HepG2 (cell line): ENCODE data around the gene PPP2R5E. TPM values are rescaled to one million over a fixed set of nuclear protein-coding genes. Genes with fewer than 3 reads are reported as not detected.

ENCODE experiments used
- ATAC-seq: fragments of 200-7000 bp; cut with Tn5 transposase; 3 replicates; pipeline ENCODE4 v1.9.1; 2020; ENCODE audit warnings: mild to moderate bottlenecking, moderate library complexity
- BruUV-seq: library from RNA; stranded (reverse); fragments of 400-500 nt; replicated peaks from 2 replicates; lab custom pipeline; 2021; lab: Mats Ljungman, UMichigan
- CTCF ChIA-PET: fragments of 300-600 bp; formaldehyde crosslinking; extraction: SDS; loops from one replicate; lab custom pipeline; 2021; ENCODE audit warnings: low total read pairs, inconsistent platforms, low intra/inter-chr PET ratio; lab: Yijun Ruan, JAX
- POLR2A ChIA-PET: fragments of 350-600 bp; sonication (Branson Sonifier 250); formaldehyde crosslinking; loops from one replicate; lab custom pipeline; 2020; ENCODE audit warnings: antibody characterized with exemption, inconsistent platforms; lab: Yijun Ruan, JAX
- DNase-seq: peaks from one replicate; pipeline ENCODE4 v3.0.0-alpha.2; 2015; ENCODE audit warnings: low spot score
- FAIRE-seq: peaks from 3 replicates; lab custom pipeline; 2011; peaks lifted over from hg19 to GRCh38; lab: Jason Lieb, UNC
- H2AFZ ChIP-seq: one replicate; pipeline ENCODE4 v1.6.1; 2011; ENCODE audit warnings: low read length, inconsistent platforms
- H3K27ac ChIP-seq: fragments of 300-600 bp; 3 replicates; pipeline ENCODE4 v1.8.0; 2011; ENCODE audit warnings: mixed run types, mild to moderate bottlenecking, mixed read lengths, low read length, inconsistent platforms; ENCODE audit not compliant: insufficient read depth; ENCODE audit errors: extremely low read length
- H3K27me3 ChIP-seq, 2 experiments: fragments of 200-600 bp in 1 of 2; 2 replicates in 1 of 2; 3 replicates in 1 of 2; pipeline versions ENCODE4 v1.6.0 to v1.8.0; 2011; ENCODE audit warnings: low read length in 2 of 2, mild to moderate bottlenecking in 2 of 2, moderate library complexity in 2 of 2, inconsistent platforms in 1 of 2; ENCODE audit not compliant: insufficient read depth in 2 of 2, control insufficient read depth in 1 of 2
- H3K36me3 ChIP-seq, 2 experiments: fragments of 200-600 bp in 1 of 2; replicated peaks in 1 of 2; 2 replicates in 1 of 2; 3 replicates in 1 of 2; pipeline versions ENCODE4 v1.5.1 to v1.8.0; 2011; ENCODE audit warnings: low read length in 2 of 2, inconsistent platforms in 1 of 2; ENCODE audit not compliant: insufficient read depth in 2 of 2, control insufficient read depth in 1 of 2
- H3K4me1 ChIP-seq: 2 replicates; pipeline ENCODE4 v1.5.1; 2012; ENCODE audit warnings: low read length, inconsistent platforms; ENCODE audit not compliant: insufficient read depth
- H3K4me2 ChIP-seq: 2 replicates; pipeline ENCODE4 v1.6.0; 2011; ENCODE audit warnings: low read depth, low read length, inconsistent platforms
- H3K4me3 ChIP-seq, 3 experiments: fragments of 200-600 bp in 1 of 3; sonication (generic), shearing (Covaris generic) in 1 of 3; replicated peaks in 1 of 3; 2 replicates each; pipeline ENCODE4 v1.5.1; 2011 to 2016; ENCODE audit warnings: low read length in 3 of 3, inconsistent platforms in 2 of 3, low read depth in 2 of 3, mild to moderate bottlenecking in 2 of 3, control low read depth in 1 of 3, mixed read lengths in 1 of 3; ENCODE audit not compliant: insufficient read depth in 1 of 3
- H3K79me2 ChIP-seq: one replicate; pipeline ENCODE4 v1.6.1; 2011; ENCODE audit warnings: low read length, inconsistent platforms; ENCODE audit not compliant: insufficient read depth
- H3K9ac ChIP-seq: 2 replicates; pipeline ENCODE4 v1.6.0; 2011; ENCODE audit warnings: mild to moderate bottlenecking, low read depth, low read length, inconsistent platforms; ENCODE audit not compliant: insufficient read depth
- H3K9me3 ChIP-seq: 2 replicates; pipeline ENCODE4 v1.5.1; 2012; ENCODE audit warnings: mild to moderate bottlenecking, low read length
- H4K20me1 ChIP-seq: 2 replicates; pipeline ENCODE4 v1.6.0; 2011; ENCODE audit warnings: inconsistent platforms, mild to moderate bottlenecking, low read length, moderate library complexity; ENCODE audit not compliant: insufficient read depth
- ATF5 ChIP-seq: sonication (generic); formaldehyde crosslinking; IDR thresholded peaks from 2 replicates; pipeline ENCODE4 v1.4.0; 2020; ENCODE audit warnings: mild to moderate bottlenecking, low read depth, missing genetic modification reagents
- HDAC1 ChIP-seq: sonication (generic); formaldehyde crosslinking; IDR thresholded peaks from 2 replicates; pipeline ENCODE4 v1.5.1; 2020; ENCODE audit warnings: mild to moderate bottlenecking, missing genetic modification reagents
- HHEX ChIP-seq: IDR thresholded peaks from 2 replicates; pipeline ENCODE4 v1.6.1; 2016; ENCODE audit warnings: control low read depth
- JUN ChIP-seq: sonication (generic); formaldehyde crosslinking; IDR thresholded peaks from 2 replicates; pipeline ENCODE4 v1.4.0; 2020; ENCODE audit warnings: mild to moderate bottlenecking, missing genetic modification reagents
- KDM5A ChIP-seq: fragments of 200-600 bp; sonication (generic); IDR thresholded peaks from 2 replicates; pipeline ENCODE4 v1.7.0; 2018; ENCODE audit warnings: antibody characterized with exemption, mild to moderate bottlenecking, low read length, borderline replicate concordance
- KLF11 ChIP-seq: IDR thresholded peaks from 2 replicates; pipeline ENCODE4 v1.6.1; 2016; ENCODE audit warnings: missing compliant biosample characterization
- ZMYM2 ChIP-seq: sonication (generic); formaldehyde crosslinking; IDR thresholded peaks from 2 replicates; pipeline ENCODE4 v1.8.0; 2022; ENCODE audit warnings: mild to moderate bottlenecking, missing genetic modification reagents
- ZNF101 ChIP-seq: sonication (generic); formaldehyde crosslinking; IDR thresholded peaks from 2 replicates; pipeline ENCODE4 v1.4.0; 2020; ENCODE audit warnings: mild to moderate bottlenecking, low read depth, missing genetic modification reagents, borderline replicate concordance
- ZNF572 ChIP-seq: sonication (generic); formaldehyde crosslinking; IDR thresholded peaks from 2 replicates; pipeline ENCODE4 v1.5.1; 2020; ENCODE audit warnings: mild to moderate bottlenecking, missing genetic modification reagents
- WGBS: methylation state at CpG from one replicate; pipeline ENCODE4 v1.1.6; 2017; ENCODE audit warnings: low lambda C conversion rate; 5-methylcytosine and 5-hydroxymethylcytosine counted together
- in situ Hi-C: cut with HindIII; loops from 2 replicates; pipeline ENCODE4 v1.10.0; 2017; ENCODE audit warnings: low pct_unique_long_range_greater_than_20kb; ENCODE audit not compliant: extremely low pct_ligation_motif_present
- intact Hi-C: fragments of 100-400 bp; cut with micrococcal nuclease; formaldehyde crosslinking; loops from one replicate; pipeline ENCODE4 v1.10.0; 2022; ENCODE audit not compliant: unreplicated experiment
- polyA plus RNA-seq, 8 experiments: library from polyadenylated mRNA; depleted of rRNA in 3 of 8; stranded (reverse) in 7 of 8; unstranded in 1 of 8; fragments of >200 nt; fragmentation: Illumina TruSeq in 4 of 8; extraction: Trizol in 4 of 8; gene quantifications; 2 replicates each; pipeline versions ENCODE4 v1.2.1 to v1.2.3, GENCODE V29; 2011 to 2016; ENCODE audit warnings: low read depth in 4 of 8, missing spikeins in 1 of 8, mixed read lengths in 1 of 8; ENCODE audit not compliant: insufficient read depth in 1 of 8
- total RNA-seq, 5 experiments: library from RNA; depleted of rRNA; stranded (reverse); fragments of >200 nt; fragmentation: Illumina TruSeq; extraction: Trizol; gene quantifications; 2 replicates each; pipeline ENCODE4 v1.2.3, GENCODE V29; 2016; ENCODE audit warnings: low read depth in 1 of 5
- TF ChIP-seq, protein P1 (sequence below): sonication (generic); formaldehyde crosslinking; IDR thresholded peaks from 2 replicates; pipeline ENCODE4 v1.8.1; 2023; ENCODE audit warnings: mild to moderate bottlenecking, missing genetic modification reagents

The PPP2R5E gene
- total and polyA plus RNA-seq, 2 of the 13 experiments (the other 11 are each of a cell fraction or from before 2014, with no cell fraction given) = 8.9 to 11.0 TPM

DNA sequence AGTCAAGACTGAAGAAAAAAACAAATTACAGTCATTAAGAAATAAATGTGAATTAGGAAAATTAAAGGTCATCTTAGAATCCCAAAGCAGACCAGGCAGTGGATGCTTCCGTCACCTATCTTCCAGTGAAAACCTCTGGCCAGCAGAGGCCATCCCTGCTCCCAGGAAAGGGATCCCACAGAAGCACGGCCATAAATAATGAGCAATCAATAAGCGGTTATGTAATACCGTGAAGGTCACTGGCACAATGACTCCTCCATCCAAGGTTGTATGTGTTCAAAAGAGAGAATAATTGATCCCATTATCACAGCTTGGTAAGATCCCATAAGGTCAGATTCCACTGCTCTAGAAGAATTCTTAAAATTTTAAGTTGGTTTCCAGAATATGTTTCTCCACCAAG is 85.7 kb downstream of the PPP2R5E start (continued):
- 0 out of 2 replicates have a peak, but pooled peaks have one; percentile 30 for TF ChIP-seq HHEX
- no peak for TF ChIP-seq KLF11 (CRISPR knock-in tag)
- no peak for TF ChIP-seq ZNF572
- 0 out of 2 replicates have a peak, but pooled peaks have one; percentile 38 for TF ChIP-seq HDAC1
- no peak for TF ChIP-seq ATF5 (CRISPR knock-in tag)
- TF ChIP-seq, all 625 proteins: peak for 79

DNA sequence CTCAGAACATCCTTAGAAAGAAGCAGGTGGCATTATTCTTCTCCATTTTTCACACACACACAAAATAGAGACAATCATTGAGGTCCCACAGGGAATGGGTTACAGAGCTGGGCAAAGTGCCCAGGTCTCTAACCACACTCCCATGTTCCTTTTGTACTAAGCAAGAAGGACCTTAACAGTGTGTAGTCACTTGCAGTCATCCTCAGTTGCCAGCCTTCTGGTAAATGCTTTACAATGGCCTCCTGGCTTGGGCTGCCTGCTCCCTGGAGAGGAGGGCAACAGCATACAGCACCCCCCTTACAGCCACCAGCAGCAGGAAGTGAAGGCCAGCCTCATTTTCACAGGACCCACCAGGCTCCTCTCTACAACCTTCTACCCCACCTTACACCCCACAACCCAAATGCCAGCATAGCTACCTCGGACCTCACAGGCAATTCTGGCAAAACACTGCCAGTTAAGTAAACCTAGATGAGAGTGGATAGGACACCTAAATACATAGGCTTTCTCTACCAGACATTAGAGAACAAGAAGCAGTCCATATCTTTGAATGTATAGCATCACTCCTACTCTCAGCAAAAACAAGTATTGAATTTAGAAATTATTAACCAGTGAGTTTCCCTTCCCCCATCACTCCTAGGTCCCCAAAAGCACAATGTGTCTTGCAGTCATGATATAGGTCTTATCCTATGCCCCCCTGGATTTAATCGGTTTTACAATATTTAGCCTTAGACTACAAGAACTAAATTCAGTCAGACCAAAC is 88.1 kb downstream of the PPP2R5E start:
- no peak overlapping the region for H3K27ac ChIP-seq
- CTCF ChIA-PET = no interaction called here

More for the DNA sequence above, 88.1 kb downstream of the PPP2R5E start:
- POLR2A ChIA-PET = no interaction called here
- peaks cover 22% of the 10 kb centered on the region for H3K79me2 ChIP-seq
- no TSS peak for BruUV-seq
- no peak for FAIRE-seq
- intact Hi-C loops = no loop called here
- no peak for DNase-seq
- H4K20me1 ChIP-seq = no peaks in the 10 kb centered on the region
- no peak overlapping the region for H2AFZ ChIP-seq
- no peak overlapping the region for H3K4me3 ChIP-seq
- H3K9ac ChIP-seq = no peak overlapping the region
- TF ChIP-seq ZNF101 (CRISPR knock-in tag) (no peak), JUN (CRISPR knock-in tag) (no peak), ZMYM2 (CRISPR knock-in tag) (no peak), KDM5A (no peak)
- TF ChIP-seq, protein P1, sequence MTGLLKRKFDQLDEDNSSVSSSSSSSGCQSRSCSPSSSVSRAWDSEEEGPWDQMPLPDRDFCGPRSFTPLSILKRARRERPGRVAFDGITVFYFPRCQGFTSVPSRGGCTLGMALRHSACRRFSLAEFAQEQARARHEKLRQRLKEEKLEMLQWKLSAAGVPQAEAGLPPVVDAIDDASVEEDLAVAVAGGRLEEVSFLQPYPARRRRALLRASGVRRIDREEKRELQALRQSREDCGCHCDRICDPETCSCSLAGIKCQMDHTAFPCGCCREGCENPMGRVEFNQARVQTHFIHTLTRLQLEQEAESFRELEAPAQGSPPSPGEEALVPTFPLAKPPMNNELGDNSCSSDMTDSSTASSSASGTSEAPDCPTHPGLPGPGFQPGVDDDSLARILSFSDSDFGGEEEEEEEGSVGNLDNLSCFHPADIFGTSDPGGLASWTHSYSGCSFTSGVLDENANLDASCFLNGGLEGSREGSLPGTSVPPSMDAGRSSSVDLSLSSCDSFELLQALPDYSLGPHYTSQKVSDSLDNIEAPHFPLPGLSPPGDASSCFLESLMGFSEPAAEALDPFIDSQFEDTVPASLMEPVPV = no peak
- H3K4me2 ChIP-seq = no peak overlapping the region
- H3K4me1 ChIP-seq = peaks cover 18% of the 10 kb centered on the region
- no peak for ATAC-seq
- peaks cover 1 to 18% of the 10 kb centered on the region in 2 experiments; a peak in 3 of 5 replicates for H3K36me3 ChIP-seq
- WGBS = 74% methylated on average over 2 of the region's 2 CpGs
- in situ Hi-C loops = no loop called here
- H3K27me3 ChIP-seq = no peaks in the 10 kb centered on the region
- no peaks in the 10 kb centered on the region for H3K9me3 ChIP-seq
